GM12874 (cell line): Measurements from ENCODE around the gene KRTAP13-2.

Experiments used
- CTCF ChIP-seq: IDR thresholded peaks from 2 replicates; pipeline ENCODE4 v1.5.1; 2011; ENCODE audit warnings: low read depth, mild to moderate bottlenecking, control low read depth, low read length, moderate library complexity; ENCODE audit not compliant: insufficient read depth

Gene KRTAP13-2

DNA sequence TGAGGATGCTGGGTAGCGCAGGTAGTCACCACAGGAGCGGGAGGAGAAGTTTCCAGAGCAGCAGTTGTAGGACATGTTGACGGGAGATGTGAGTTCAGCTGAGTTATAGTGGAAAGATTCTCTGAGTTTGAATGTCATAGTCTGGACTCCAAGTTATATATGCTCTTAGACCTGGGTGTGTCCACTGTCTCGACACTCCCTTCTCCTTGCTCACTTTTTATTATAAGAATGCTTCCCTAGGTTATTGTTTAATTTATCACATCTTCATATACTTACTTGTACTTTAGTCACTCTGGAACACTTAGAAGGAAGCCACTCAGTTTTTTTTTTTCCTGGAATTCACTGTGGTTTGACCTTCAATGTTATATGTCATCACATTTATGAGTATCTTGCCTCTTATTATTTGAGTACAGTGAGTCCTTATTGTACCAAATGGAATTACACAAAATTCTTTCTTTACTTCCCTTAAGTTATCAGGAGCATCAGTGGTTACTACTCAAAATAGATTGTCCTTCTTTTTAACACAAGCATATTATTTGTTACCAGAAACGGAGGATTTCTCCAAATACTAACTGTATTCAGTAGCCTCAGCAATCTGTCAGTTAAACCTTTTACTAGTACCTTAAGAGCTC is at the start of gene KRTAP13-2:
TSS of gene KRTAP13-2 (minus strand) at position 133 of the 632 bp plus-strand sequence. CDS start at position 75, 58 bp downstream.
- no peak for TF ChIP-seq CTCF

GRCh38 chr21:30415993-30416392 is 43.9 kb upstream of the KRTAP13-2 start:
- TF ChIP-seq CTCF, result no peak

- peak; percentile 31; the same call in 1 of the 2 replicates for TF ChIP-seq CTCF
These were observed 36.9 kb upstream of the KRTAP13-2 start for GRCh38 chr21:30408782-30409494.

DNA sequence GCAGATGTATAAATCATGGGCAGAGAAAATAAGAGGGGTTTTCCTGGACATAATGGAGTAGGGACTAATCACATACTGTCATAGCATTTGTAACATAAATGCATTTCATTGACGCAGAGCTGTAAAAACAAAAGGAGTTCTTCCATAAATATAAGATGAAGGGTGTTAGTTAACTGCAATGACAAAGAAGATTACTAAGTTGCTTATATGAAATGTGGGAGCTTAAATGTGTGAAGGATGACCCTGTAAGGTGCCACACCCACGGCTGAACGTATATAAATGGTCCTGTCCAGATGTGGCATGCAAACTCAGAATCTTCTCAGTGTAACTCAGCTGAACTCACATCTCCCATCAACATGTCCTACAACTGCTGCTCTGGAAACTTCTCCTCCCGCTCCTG is 23.7 kb upstream of the KRTAP13-2 start, which contains the start of gene KRTAP13-1:
TSS of gene KRTAP13-1 (plus strand) at position 301 of the 400 bp plus-strand sequence. CDS start at position 357, 56 bp downstream.
- no peak for TF ChIP-seq CTCF

GRCh38 chr21:30391492-30392025 is 19.5 kb upstream of the KRTAP13-2 start:
- no peak for TF ChIP-seq CTCF

DNA sequence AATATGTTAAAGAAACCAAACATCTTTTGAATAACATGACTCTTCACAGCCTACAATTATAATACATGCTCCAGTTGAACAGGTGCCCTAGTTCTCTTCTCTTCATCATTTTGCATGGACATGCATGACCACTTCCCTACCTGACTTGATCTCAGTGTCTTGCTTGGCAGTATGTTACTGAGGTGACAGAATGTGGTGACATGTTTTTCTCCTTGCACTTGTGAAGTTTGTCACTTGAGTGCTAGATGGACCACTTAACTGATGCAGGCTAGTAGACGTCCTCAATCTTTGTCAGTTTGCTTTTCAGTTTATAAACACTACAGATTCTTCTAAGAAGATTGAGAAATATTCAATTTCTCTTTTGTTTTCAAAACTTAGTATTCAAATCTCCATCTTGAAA is 10.1 kb upstream of the KRTAP13-2 start:
- TF ChIP-seq CTCF, result no peak

- TF ChIP-seq CTCF, result no peak
These were observed 16.2 kb downstream of the KRTAP13-2 start for GRCh38 chr21:30355906-30356305.
